Osteoblast (primary cell): ENCODE results near the gene AUTS2. TPM values are rescaled to one million over a fixed set of nuclear protein-coding genes. Genes with fewer than 3 reads are reported as not detected.

Experiments
- DNase-seq: peaks from one replicate; pipeline ENCODE4 v3.0.0; 2011; ENCODE audit warnings: low spot score, mixed read lengths; ENCODE audit not compliant: insufficient read length; ENCODE audit errors: missing footprints
- H2AFZ ChIP-seq: 2 replicates; pipeline ENCODE4 v1.6.0; 2011; ENCODE audit warnings: mild to moderate bottlenecking, low read length
- H3K27ac ChIP-seq: 2 replicates; pipeline ENCODE4 v1.5.1; 2011; ENCODE audit warnings: mild to moderate bottlenecking, low read depth, low read length, moderate library complexity
- H3K27me3 ChIP-seq: 2 replicates; pipeline ENCODE4 v1.6.0; 2012; ENCODE audit warnings: mild to moderate bottlenecking, control low read depth, inconsistent platforms, low read length, moderate library complexity; ENCODE audit not compliant: insufficient read depth
- H3K36me3 ChIP-seq: 2 replicates; pipeline ENCODE4 v1.5.1; 2011; ENCODE audit warnings: mild to moderate bottlenecking, low read length, control low read depth, moderate library complexity; ENCODE audit not compliant: insufficient read depth
- H3K4me1 ChIP-seq: 2 replicates; pipeline ENCODE4 v1.5.1; 2011; ENCODE audit warnings: mild to moderate bottlenecking, low read length, control low read depth, moderate library complexity; ENCODE audit not compliant: insufficient read depth
- H3K4me2 ChIP-seq: 2 replicates; pipeline ENCODE4 v1.6.0; 2011; ENCODE audit warnings: mild to moderate bottlenecking, low read length; ENCODE audit not compliant: insufficient read depth
- H3K4me3 ChIP-seq: fragments of 200-600 bp; sonication (generic); 3 replicates; pipeline ENCODE4 v1.5.1; 2012; ENCODE audit warnings: mild to moderate bottlenecking, low read length, inconsistent platforms; ENCODE audit not compliant: insufficient read depth
- H3K79me2 ChIP-seq: 2 replicates; pipeline ENCODE4 v1.6.0; 2012; ENCODE audit warnings: mild to moderate bottlenecking, low read length, control low read depth, inconsistent platforms; ENCODE audit not compliant: insufficient read depth
- H3K9me3 ChIP-seq: 2 replicates; pipeline ENCODE4 v1.5.1; 2011; ENCODE audit warnings: low read depth, low read length, control low read depth
- H4K20me1 ChIP-seq: 2 replicates; pipeline ENCODE4 v1.6.0; 2012; ENCODE audit warnings: mild to moderate bottlenecking, low read length, control low read depth; ENCODE audit not compliant: insufficient read depth
- total RNA-seq: library from RNA; depleted of rRNA; stranded (reverse); fragments of >200 nt; gene quantifications from 2 replicates; pipeline ENCODE4 v1.2.3, GENCODE V29; 2012
- TF ChIP-seq, protein P1 (sequence below): IDR thresholded peaks from 2 replicates; pipeline ENCODE4 v1.5.1; 2011; ENCODE audit warnings: mild to moderate bottlenecking, low read depth, low read length, moderate library complexity; ENCODE audit errors: extremely low read depth

The AUTS2 gene
- total RNA-seq, 1 donor: 15.2 TPM

DNA sequence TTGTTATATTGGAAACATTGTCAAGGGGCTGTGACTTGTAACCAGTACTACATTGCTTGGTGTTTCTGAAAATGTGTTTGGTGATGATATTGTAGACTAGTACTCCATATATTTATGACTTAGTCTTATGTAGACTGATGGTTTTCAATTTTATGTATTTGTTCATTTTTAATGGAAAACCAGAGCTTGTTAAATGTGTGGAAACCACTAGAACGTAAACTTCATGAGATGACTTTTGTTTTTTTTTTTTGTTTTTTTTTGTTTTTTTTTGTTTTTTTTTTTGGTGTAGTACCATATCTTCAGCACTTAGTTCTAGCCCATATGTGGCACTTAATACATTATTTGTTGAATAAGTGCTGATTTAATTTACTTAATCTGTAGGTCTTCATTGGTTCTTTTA lies 518.6 kb downstream of the AUTS2 start:
- no peak overlapping the region for H3K4me2 ChIP-seq
- no peaks in the 10 kb centered on the region for H4K20me1 ChIP-seq
- H2AFZ ChIP-seq: no peak overlapping the region
- H3K27ac ChIP-seq: no peak overlapping the region
- H3K36me3 ChIP-seq: no peaks in the 10 kb centered on the region
- DNase-seq: no peak
- H3K27me3 ChIP-seq: no peaks in the 10 kb centered on the region
- no peaks in the 10 kb centered on the region for H3K9me3 ChIP-seq
- TF ChIP-seq, protein P1, sequence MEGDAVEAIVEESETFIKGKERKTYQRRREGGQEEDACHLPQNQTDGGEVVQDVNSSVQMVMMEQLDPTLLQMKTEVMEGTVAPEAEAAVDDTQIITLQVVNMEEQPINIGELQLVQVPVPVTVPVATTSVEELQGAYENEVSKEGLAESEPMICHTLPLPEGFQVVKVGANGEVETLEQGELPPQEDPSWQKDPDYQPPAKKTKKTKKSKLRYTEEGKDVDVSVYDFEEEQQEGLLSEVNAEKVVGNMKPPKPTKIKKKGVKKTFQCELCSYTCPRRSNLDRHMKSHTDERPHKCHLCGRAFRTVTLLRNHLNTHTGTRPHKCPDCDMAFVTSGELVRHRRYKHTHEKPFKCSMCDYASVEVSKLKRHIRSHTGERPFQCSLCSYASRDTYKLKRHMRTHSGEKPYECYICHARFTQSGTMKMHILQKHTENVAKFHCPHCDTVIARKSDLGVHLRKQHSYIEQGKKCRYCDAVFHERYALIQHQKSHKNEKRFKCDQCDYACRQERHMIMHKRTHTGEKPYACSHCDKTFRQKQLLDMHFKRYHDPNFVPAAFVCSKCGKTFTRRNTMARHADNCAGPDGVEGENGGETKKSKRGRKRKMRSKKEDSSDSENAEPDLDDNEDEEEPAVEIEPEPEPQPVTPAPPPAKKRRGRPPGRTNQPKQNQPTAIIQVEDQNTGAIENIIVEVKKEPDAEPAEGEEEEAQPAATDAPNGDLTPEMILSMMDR: no peak
- no peaks in the 10 kb centered on the region for H3K79me2 ChIP-seq
- no peaks in the 10 kb centered on the region for H3K4me1 ChIP-seq
- H3K4me3 ChIP-seq: no peak overlapping the region

DNA sequence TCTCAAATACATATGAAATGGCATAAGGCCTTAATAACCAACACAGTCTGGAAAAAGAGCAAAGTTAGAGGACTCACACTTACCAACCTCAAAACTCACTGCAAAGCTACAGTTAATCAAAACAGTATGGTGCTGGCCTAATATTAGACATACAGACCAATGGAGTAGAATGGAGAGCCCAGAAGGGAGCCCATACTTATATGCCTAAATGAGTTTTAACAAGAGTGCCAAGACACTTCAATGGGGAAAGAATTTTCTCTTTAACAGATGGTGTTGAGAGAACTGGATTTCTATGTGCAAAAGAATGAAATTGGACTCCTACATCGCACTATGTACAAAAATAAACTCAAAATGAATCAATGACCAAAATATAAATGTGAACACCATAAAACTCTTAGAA lies 522.6 kb downstream of the AUTS2 start:
- Histone ChIP-seq H3K27me3 (no peaks in the 10 kb centered on the region), H2AFZ (no peak overlapping the region), H3K27ac (no peak overlapping the region), H3K4me2 (no peak overlapping the region), H3K4me1 (no peaks in the 10 kb centered on the region), H3K4me3 (no peak overlapping the region), H3K9me3 (no peaks in the 10 kb centered on the region), H4K20me1 (no peaks in the 10 kb centered on the region), H3K79me2 (no peaks in the 10 kb centered on the region), H3K36me3 (no peaks in the 10 kb centered on the region)
- TF ChIP-seq, protein P1: no peak
- no peak for DNase-seq

DNA sequence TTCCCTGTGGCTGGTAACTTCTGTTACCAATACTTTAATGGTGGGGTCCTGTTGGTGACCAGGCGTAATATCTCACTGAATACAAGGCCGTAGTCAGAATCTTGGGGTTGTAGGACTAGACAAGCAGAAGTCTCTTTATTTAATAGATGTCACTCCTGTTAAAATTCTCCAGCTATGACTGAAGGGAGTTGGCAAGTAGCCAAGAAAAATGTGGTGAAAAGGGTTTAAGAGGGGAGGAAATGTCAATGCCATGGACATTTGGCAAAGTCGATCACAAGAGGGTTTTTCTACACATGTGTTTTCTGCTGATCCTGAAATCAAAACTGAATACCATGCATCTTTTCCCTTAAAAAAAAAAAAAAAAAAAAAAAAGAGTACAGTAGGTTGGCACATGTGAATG lies 533.5 kb downstream of the AUTS2 start:
- H3K27me3 ChIP-seq: no peaks in the 10 kb centered on the region
- no peak overlapping the region for H2AFZ ChIP-seq
- no peak overlapping the region for H3K4me3 ChIP-seq
- no peaks in the 10 kb centered on the region for H3K4me1 ChIP-seq
- H3K79me2 ChIP-seq: no peaks in the 10 kb centered on the region
- no peaks in the 10 kb centered on the region for H4K20me1 ChIP-seq
- no peak for DNase-seq
- no peak overlapping the region for H3K4me2 ChIP-seq
- no peaks in the 10 kb centered on the region for H3K9me3 ChIP-seq
- H3K36me3 ChIP-seq: no peaks in the 10 kb centered on the region
- H3K27ac ChIP-seq: no peak overlapping the region
- TF ChIP-seq, protein P1: no peak

DNA sequence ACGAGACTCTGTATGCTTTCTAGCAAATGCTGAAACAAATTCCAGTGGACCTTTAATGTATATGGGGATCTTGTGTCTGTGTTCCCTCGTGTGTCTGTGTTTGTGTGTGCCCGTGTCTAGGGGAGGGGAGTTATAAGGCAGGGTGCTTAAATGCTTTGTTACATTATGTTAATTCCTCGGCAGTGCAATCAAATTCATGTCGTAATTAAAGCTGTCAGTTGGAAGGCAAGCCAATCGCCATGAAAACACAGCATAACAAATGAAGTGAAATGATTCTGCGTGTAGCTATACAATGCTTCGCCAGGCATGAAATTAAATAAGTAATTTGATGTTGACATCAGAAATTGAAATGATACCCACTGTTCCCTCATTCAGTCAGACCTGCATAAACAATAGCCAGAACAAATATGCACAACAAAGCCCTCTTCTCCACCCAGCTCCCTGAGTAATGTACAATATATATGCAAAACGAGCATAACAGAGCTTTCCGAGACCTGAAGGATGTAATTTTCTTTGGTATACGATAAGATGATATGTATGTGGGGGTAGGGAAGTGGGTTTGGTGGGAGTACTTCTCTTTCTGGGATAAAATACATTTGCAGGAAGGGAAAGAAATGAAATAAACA lies 534.1 kb downstream of the AUTS2 start:
- Histone ChIP-seq H2AFZ (no peak overlapping the region), H3K79me2 (no peaks in the 10 kb centered on the region), H3K27me3 (no peaks in the 10 kb centered on the region), H3K4me1 (no peaks in the 10 kb centered on the region), H3K36me3 (no peaks in the 10 kb centered on the region), H4K20me1 (no peaks in the 10 kb centered on the region), H3K27ac (no peak overlapping the region), H3K4me3 (no peak overlapping the region), H3K9me3 (no peaks in the 10 kb centered on the region), H3K4me2 (no peak overlapping the region)
- DNase-seq: no peak
- TF ChIP-seq, protein P1: no peak
